DOHH2 (cell line): ENCODE measurements around the gene DDHD1.
"Not testable (repeated sequence)": the region's sequence is repeated elsewhere in the genome, so short reads cannot be mapped to it uniquely, and the experiment has no call there.

Source experiments
- CTCF ChIP-seq: fragments of 200-600 bp; sonication (generic); IDR thresholded peaks from one replicate; pipeline ENCODE4 v1.5.1; 2014; ENCODE audit warnings: antibody characterized with exemption, mild to moderate bottlenecking, low read depth, low read length; ENCODE audit not compliant: poor library complexity, severe bottlenecking
- EZH2phosphoT487 ChIP-seq: fragments of 200-600 bp; sonication (generic); IDR thresholded peaks from 2 replicates; pipeline ENCODE4 v1.6.1; 2017; ENCODE audit warnings: borderline replicate concordance, mild to moderate bottlenecking, antibody characterized with exemption, low read length, moderate library complexity, mixed read lengths

GRCh38 chr14:53117479-53117878 is 35.6 kb downstream of the DDHD1 start:
- TF ChIP-seq CTCF, EZH2phosphoT487: not testable (repeated sequence)
